Measurements from ENCODE around the gene NAV1. TPM values are rescaled to one million over a fixed set of nuclear protein-coding genes. Genes with fewer than 3 reads are reported as not detected.
"Not testable (repeated sequence)": the region's sequence is repeated elsewhere in the genome, so short reads cannot be mapped to it uniquely, and the experiment has no call there.

Gene NAV1
- total and polyA plus RNA-seq, 2 of the 8 experiments (the other 6 are each of a cell fraction or from before 2014, with no cell fraction given): 9.9 to 42.7 TPM

GRCh38 chr1:201493026-201493656, 45.8 kb upstream of the NAV1 start:
- not testable (repeated sequence) for H3K36me3 ChIP-seq (ENCODE audit: control insufficient read depth in 2 of 4, insufficient read depth in 4 of 4, low read length in 3 of 4); H2AK5ac ChIP-seq (ENCODE audit: low read depth, low read length); H4K8ac ChIP-seq (ENCODE audit: extremely low read depth, insufficient read depth, low read length); DNase-seq (ENCODE audit: low read depth in 1 of 2, low spot score in 2 of 2); H2BK120ac ChIP-seq (replicated peaks; ENCODE audit: low read depth, low read length); FAIRE-seq; H3K4me1 ChIP-seq (replicated peaks in 1 of 4; ENCODE audit: control insufficient read depth in 3 of 4, insufficient read depth in 4 of 4, low read length in 3 of 4); H3K27ac ChIP-seq (ENCODE audit: low read depth, low read length); H2BK20ac ChIP-seq (ENCODE audit: low read length); H3K27me3 ChIP-seq (replicated peaks in 1 of 4; ENCODE audit: control insufficient read depth in 3 of 4, extremely low read depth in 1 of 4, insufficient read depth in 3 of 4, low read length in 3 of 4); H3K9ac ChIP-seq (replicated peaks in 1 of 4; ENCODE audit: extremely low read depth in 1 of 4, low read depth in 3 of 4, low read length in 3 of 4); H2BK15ac ChIP-seq (ENCODE audit: low read length); H3K4ac ChIP-seq (replicated peaks; ENCODE audit: insufficient read length, low read depth, low read length); H4K91ac ChIP-seq (replicated peaks; ENCODE audit: insufficient read length, low read length); H4K20me1 ChIP-seq (replicated peaks in 1 of 2; ENCODE audit: control insufficient read depth in 1 of 2, insufficient read depth in 2 of 2, low read length in 2 of 2); H2BK5ac ChIP-seq (ENCODE audit: low read depth, low read length); H2BK12ac ChIP-seq (ENCODE audit: low read depth, low read length); H3K23ac ChIP-seq (ENCODE audit: insufficient read length); H3K23me2 ChIP-seq (ENCODE audit: low read depth, low read length); H4K5ac ChIP-seq (ENCODE audit: insufficient read length, low read depth, low read length); H3K4me3 ChIP-seq (ENCODE audit: extremely low read depth in 1 of 4, insufficient read depth in 2 of 4, low read depth in 3 of 4, low read length in 4 of 4); H2AFZ ChIP-seq (ENCODE audit: low read length); H3K18ac ChIP-seq (ENCODE audit: extremely low read depth, low read length); H3K9me3 ChIP-seq (ENCODE audit: insufficient read depth in 2 of 2, low read depth in 1 of 2, low read length in 1 of 2); H3K79me1 ChIP-seq (ENCODE audit: low read depth, low read length); H3K56ac ChIP-seq (replicated peaks; ENCODE audit: insufficient read length, low read depth, low read length); H3K79me2 ChIP-seq (ENCODE audit: control insufficient read depth in 1 of 2, insufficient read depth in 2 of 2, low read length in 2 of 2); H3K4me2 ChIP-seq (ENCODE audit: insufficient read depth in 1 of 2, low read depth in 2 of 2, low read length in 2 of 2); H3K14ac ChIP-seq (ENCODE audit: insufficient read length)
- ChIA-PET CTCF (ENCODE audit: partially characterized antibody) (interaction anchor here (1.1 to 27.5 kb wide), 3 partner anchors 9 to 609 kb away, joined by 3 to 929 read pairs (median 390); partner anchors contain the start of gene NAV1), POLR2A (ENCODE audit: partially characterized antibody) (interaction anchor here (0.6 kb wide), 1 partner anchor 533 kb away, joined by 3 read pairs; no protein-coding TSS in a partner anchor)
- 83% methylated on average over 3 of the region's 3 CpGs; no CpG with 5 or more reads in 1 of the 2 experiments for WGBS, 2 experiments (ENCODE audit: extremely low coverage in 1 of 2, insufficient coverage in 1 of 2, insufficient read length in 1 of 2, insufficient replicate concordance in 2 of 2, low coverage in 1 of 2, low lambda C conversion rate in 2 of 2, missing lambda C conversion rate in 1 of 2)

Measured in H1 (cell line).